ENCODE data around the gene FCGR3A. TPM values are rescaled to one million over a fixed set of nuclear protein-coding genes. Genes with fewer than 3 reads are reported as not detected.
"Not testable (repeated sequence)": the region's sequence is repeated elsewhere in the genome, so short reads cannot be mapped to it uniquely, and the experiment has no call there.

The FCGR3A gene
- total RNA-seq, 2 experiments from 2014 or later = 1.9 to 2.3 TPM

DNA sequence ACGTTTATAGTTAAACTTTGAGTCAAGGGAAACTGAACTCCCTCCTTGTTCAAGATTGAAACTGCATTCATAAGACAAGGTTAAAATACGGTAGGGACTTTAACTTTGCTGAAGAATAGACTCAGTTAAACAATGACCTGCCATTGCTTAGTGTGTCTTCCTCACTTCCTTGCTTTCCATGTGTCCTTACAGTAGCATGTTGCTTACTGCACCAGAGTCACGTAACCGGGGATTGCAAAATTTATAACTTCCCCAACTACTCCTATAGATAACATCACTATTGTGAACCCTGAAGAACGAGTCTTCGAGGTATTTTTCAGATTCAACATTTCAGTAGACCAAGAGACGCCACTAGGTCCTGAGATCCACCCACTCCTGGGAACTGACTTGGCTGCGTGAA, 22.1 kb upstream of the FCGR3A start:
- H3K36me3 Mint-ChIP-seq; H3K27ac Mint-ChIP-seq; DNase-seq; H3K9me3 Mint-ChIP-seq; ATAC-seq (ENCODE audit: low read depth); H3K4me3 Mint-ChIP-seq; POLR2A ChIA-PET; H3K4me1 Mint-ChIP-seq: not testable (repeated sequence)
- H3K27me3 Mint-ChIP-seq = peaks cover 16% of the 10 kb centered on the region

GRCh38 chr1:161566602-161566960, 17.0 kb upstream of the FCGR3A start:
- POLR2A ChIA-PET; ATAC-seq (ENCODE audit: low read depth); H3K36me3 Mint-ChIP-seq; H3K4me1 Mint-ChIP-seq; H3K27ac Mint-ChIP-seq; DNase-seq; H3K4me3 Mint-ChIP-seq; H3K9me3 Mint-ChIP-seq: not testable (repeated sequence)
- peaks cover 17% of the 10 kb centered on the region for H3K27me3 Mint-ChIP-seq

DNA sequence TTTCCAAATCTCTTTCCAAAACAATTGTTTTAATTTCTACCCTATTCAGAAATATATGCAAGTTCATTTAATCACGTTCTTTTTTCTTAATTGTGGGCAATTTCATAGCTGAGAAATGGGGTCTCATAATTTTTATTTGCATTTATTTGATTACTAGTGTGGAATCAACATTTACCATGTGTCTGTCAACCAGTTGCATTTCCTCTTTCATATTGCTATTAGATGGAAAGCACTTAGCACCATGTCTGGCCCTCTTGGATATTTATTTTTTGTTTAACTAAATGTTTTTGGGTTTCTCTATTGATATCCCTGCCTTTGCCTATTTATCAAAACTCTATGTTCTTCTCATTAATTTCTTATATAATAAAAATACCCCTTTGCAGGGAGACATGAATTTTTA, 13.9 kb upstream of the FCGR3A start:
- POLR2A ChIA-PET; DNase-seq; ATAC-seq (ENCODE audit: low read depth); H3K9me3 Mint-ChIP-seq; H3K27ac Mint-ChIP-seq; H3K36me3 Mint-ChIP-seq; H3K4me3 Mint-ChIP-seq; H3K27me3 Mint-ChIP-seq: not testable (repeated sequence)
- H3K4me1 Mint-ChIP-seq = peaks cover 14% of the 10 kb centered on the region

GRCh38 chr1:161562441-161562840, 12.8 kb upstream of the FCGR3A start:
- POLR2A ChIA-PET; H3K4me3 Mint-ChIP-seq; H3K36me3 Mint-ChIP-seq; H3K27ac Mint-ChIP-seq; H3K27me3 Mint-ChIP-seq; DNase-seq; ATAC-seq (ENCODE audit: low read depth); H3K9me3 Mint-ChIP-seq: not testable (repeated sequence)
- peaks cover 15% of the 10 kb centered on the region for H3K4me1 Mint-ChIP-seq

- Mint-ChIP-seq H3K27ac (peak overlapping the region; percentile 84), H3K4me3 (peak overlapping the region; percentile 74), H3K4me1 (peaks cover 11% of the 10 kb centered on the region)
- ATAC-seq (ENCODE audit: low read depth) = peak; percentile 40
- POLR2A ChIA-PET, DNase-seq, H3K36me3 Mint-ChIP-seq, H3K9me3 Mint-ChIP-seq, H3K27me3 Mint-ChIP-seq: not testable (repeated sequence)
These were observed 11.5 kb upstream of the FCGR3A start for GRCh38 chr1:161560960-161561715.

GRCh38 chr1:161557506-161558450, 8.2 kb upstream of the FCGR3A start:
- H3K27ac Mint-ChIP-seq; H3K27me3 Mint-ChIP-seq; H3K4me3 Mint-ChIP-seq; POLR2A ChIA-PET; H3K36me3 Mint-ChIP-seq; H3K9me3 Mint-ChIP-seq; ATAC-seq (ENCODE audit: low read depth); DNase-seq: not testable (repeated sequence)
- H3K4me1 Mint-ChIP-seq = peaks cover 15% of the 10 kb centered on the region

GRCh38 chr1:161556990-161557389, 7.4 kb upstream of the FCGR3A start:
- H3K4me3 Mint-ChIP-seq, DNase-seq, H3K27ac Mint-ChIP-seq: not testable (repeated sequence)

DNA sequence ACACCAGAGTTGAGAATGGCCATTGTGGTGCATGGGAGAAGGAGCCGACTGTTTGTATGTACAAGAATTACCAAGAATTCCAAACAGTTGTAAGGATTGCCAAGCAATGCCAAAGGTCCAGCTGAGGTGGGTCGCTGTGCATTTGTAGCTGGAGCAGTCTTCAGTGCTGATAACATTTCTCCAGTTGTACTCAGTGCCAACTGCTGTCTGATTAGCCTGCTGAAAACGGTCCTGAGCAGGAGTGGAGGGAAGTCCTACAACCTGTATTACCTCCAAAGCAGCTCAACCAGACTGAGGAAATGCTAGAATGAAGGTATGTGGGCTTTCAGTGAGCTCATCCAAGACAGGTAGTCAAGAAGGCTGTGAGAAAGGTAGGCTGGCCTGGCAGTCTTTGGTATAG, 6.5 kb upstream of the FCGR3A start:
- POLR2A ChIA-PET = interaction anchor here (0.7 kb wide), 1 partner anchor 16 kb away, joined by 3 read pairs; no protein-coding TSS in a partner anchor
- not testable (repeated sequence) for H3K9me3 Mint-ChIP-seq; ATAC-seq (ENCODE audit: low read depth)

More at GRCh38 chr1:161556990-161557389, 7.4 kb upstream of the FCGR3A start:
- peaks cover 15% of the 10 kb centered on the region for H3K4me1 Mint-ChIP-seq
- POLR2A ChIA-PET; H3K36me3 Mint-ChIP-seq; ATAC-seq (ENCODE audit: low read depth); H3K27me3 Mint-ChIP-seq; H3K9me3 Mint-ChIP-seq: not testable (repeated sequence)

GRCh38 chr1:161554815-161555417, 5.3 kb upstream of the FCGR3A start:
- Mint-ChIP-seq H3K27ac (peak overlapping the region; percentile 84), H3K4me3 (peak overlapping the region; percentile 62), H3K4me1 (peaks cover 10% of the 10 kb centered on the region)
- H3K9me3 Mint-ChIP-seq, H3K36me3 Mint-ChIP-seq, DNase-seq, POLR2A ChIA-PET, H3K27me3 Mint-ChIP-seq: not testable (repeated sequence)
- ATAC-seq (ENCODE audit: low read depth) = peak; percentile 69

More for the DNA sequence above, 6.5 kb upstream of the FCGR3A start:
- H3K4me3 Mint-ChIP-seq, DNase-seq, H3K27ac Mint-ChIP-seq, H3K36me3 Mint-ChIP-seq, H3K27me3 Mint-ChIP-seq: not testable (repeated sequence)
- H3K4me1 Mint-ChIP-seq = peaks cover 13% of the 10 kb centered on the region

DNA sequence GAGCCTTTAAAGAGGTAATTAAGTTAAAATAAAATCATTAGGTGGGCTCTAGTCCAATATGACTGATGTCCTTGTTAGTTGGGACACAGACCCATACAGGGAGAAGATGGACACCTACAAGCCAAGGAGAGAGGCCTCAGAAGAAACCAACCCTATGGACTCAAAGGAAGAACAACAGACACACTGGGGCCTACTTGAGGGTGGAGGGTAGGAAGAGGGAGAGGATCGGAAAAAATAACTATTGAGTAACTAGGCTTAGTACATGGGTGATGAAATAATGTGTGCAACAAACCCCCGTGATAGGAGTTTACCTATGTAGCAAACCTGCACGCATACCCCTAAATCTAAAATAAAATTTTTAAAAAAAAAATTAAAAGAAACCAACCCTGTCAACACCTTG, 4.7 kb upstream of the FCGR3A start:
- H3K27me3 Mint-ChIP-seq; H3K36me3 Mint-ChIP-seq; H3K9me3 Mint-ChIP-seq; ATAC-seq (ENCODE audit: low read depth); DNase-seq; POLR2A ChIA-PET: not testable (repeated sequence)
- H3K27ac Mint-ChIP-seq = peak overlapping the region; percentile 56
- H3K4me3 Mint-ChIP-seq = peak overlapping the region; percentile 52
- H3K4me1 Mint-ChIP-seq = peaks cover 10% of the 10 kb centered on the region

GRCh38 chr1:161553631-161554030, 4.0 kb upstream of the FCGR3A start:
- H3K27me3 Mint-ChIP-seq; DNase-seq; POLR2A ChIA-PET; H3K9me3 Mint-ChIP-seq; ATAC-seq (ENCODE audit: low read depth); H3K27ac Mint-ChIP-seq; H3K36me3 Mint-ChIP-seq; H3K4me3 Mint-ChIP-seq: not testable (repeated sequence)
- H3K4me1 Mint-ChIP-seq = peaks cover 10% of the 10 kb centered on the region

DNA sequence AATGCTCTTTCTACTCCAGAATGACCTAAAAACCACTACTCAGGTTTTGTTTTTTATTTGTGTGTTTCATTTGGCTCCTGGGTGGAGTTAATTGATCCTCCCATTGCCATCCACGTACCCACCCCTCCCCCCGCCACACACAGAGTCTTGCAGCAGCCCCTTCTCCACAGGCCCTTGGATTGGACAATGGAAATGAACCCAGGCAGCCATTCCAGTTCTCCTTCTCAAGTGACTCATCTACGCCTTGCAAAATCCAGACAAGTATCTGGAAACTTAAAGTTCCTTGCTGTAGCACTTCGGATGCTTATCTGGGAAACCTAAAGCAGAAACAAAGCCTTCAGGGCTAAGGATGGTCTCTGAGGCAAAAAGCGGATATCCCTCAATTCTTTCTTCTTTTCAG, 1.3 kb upstream of the FCGR3A start:
- H3K4me3 Mint-ChIP-seq; H3K36me3 Mint-ChIP-seq; ATAC-seq (ENCODE audit: low read depth); H3K27ac Mint-ChIP-seq; H3K27me3 Mint-ChIP-seq; H3K9me3 Mint-ChIP-seq; DNase-seq; POLR2A ChIA-PET: not testable (repeated sequence)
- H3K4me1 Mint-ChIP-seq = peaks cover 11% of the 10 kb centered on the region

GRCh38 chr1:161548749-161549406, 740 bp downstream of the FCGR3A start:
- ATAC-seq (ENCODE audit: low read depth); DNase-seq; H3K9me3 Mint-ChIP-seq; H3K4me3 Mint-ChIP-seq; POLR2A ChIA-PET; H3K27ac Mint-ChIP-seq; H3K36me3 Mint-ChIP-seq; H3K27me3 Mint-ChIP-seq: not testable (repeated sequence)
- H3K4me1 Mint-ChIP-seq = peaks cover 11% of the 10 kb centered on the region
